Effector memory CD4-positive, alpha-beta T cell (primary cell): ENCODE measurements around the gene NLRP8.

ENCODE experiments used
- DNase-seq, 3 donors: peaks; one replicate each; pipeline ENCODE4 v3.0.0-alpha.2; 2020
- H3K27ac ChIP-seq: 2 replicates; pipeline ENCODE4 v1.7.0; 2013; ENCODE audit warnings: mild to moderate bottlenecking, low read length, moderate library complexity; ENCODE audit not compliant: insufficient read depth, poor library complexity, severe bottlenecking
- H3K27me3 ChIP-seq: replicated peaks from 2 replicates; pipeline ENCODE4 v1.7.0; 2013; ENCODE audit warnings: mild to moderate bottlenecking, low read length; ENCODE audit not compliant: insufficient read depth, control insufficient read depth, poor library complexity, severe bottlenecking
- H3K36me3 ChIP-seq: 2 replicates; pipeline ENCODE4 v1.7.0; 2013; ENCODE audit warnings: mild to moderate bottlenecking, low read length, moderate library complexity; ENCODE audit not compliant: control insufficient read depth, insufficient read depth
- H3K4me1 ChIP-seq: 2 replicates; pipeline ENCODE4 v1.7.0; 2013; ENCODE audit warnings: low read length, mild to moderate bottlenecking; ENCODE audit not compliant: control insufficient read depth, insufficient read depth, poor library complexity, severe bottlenecking
- H3K4me3 ChIP-seq: 2 replicates; pipeline ENCODE4 v1.7.0; 2013; ENCODE audit warnings: low read length, low read depth, mild to moderate bottlenecking; ENCODE audit not compliant: insufficient read depth, poor library complexity, severe bottlenecking
- H3K9me3 ChIP-seq: 2 replicates; pipeline ENCODE4 v1.7.0; 2013; ENCODE audit warnings: mild to moderate bottlenecking, low read length, moderate library complexity; ENCODE audit not compliant: control insufficient read depth

NLRP8 gene

GRCh38 chr19:55959996-55960675 lies 12.5 kb downstream of the NLRP8 start:
- no peak for DNase-seq
- no peaks in the 10 kb centered on the region for H3K9me3 ChIP-seq
- no peak overlapping the region for H3K27ac ChIP-seq
- no peaks in the 10 kb centered on the region for H3K36me3 ChIP-seq
- H3K4me3 ChIP-seq, result no peak overlapping the region
- H3K27me3 ChIP-seq, result no peaks in the 10 kb centered on the region
- H3K4me1 ChIP-seq, result no peaks in the 10 kb centered on the region

GRCh38 chr19:55962186-55962585 lies 14.6 kb downstream of the NLRP8 start:
- no peak for DNase-seq
- Histone ChIP-seq H3K36me3 (no peaks in the 10 kb centered on the region), H3K4me1 (no peaks in the 10 kb centered on the region), H3K27ac (no peak overlapping the region), H3K27me3 (no peaks in the 10 kb centered on the region), H3K9me3 (no peaks in the 10 kb centered on the region), H3K4me3 (no peak overlapping the region)

GRCh38 chr19:55973982-55974381 lies 26.4 kb downstream of the NLRP8 start:
- Histone ChIP-seq H3K4me3 (no peak overlapping the region), H3K9me3 (peaks cover 4% of the 10 kb centered on the region), H3K27me3 (no peaks in the 10 kb centered on the region), H3K4me1 (no peaks in the 10 kb centered on the region), H3K36me3 (no peaks in the 10 kb centered on the region), H3K27ac (no peak overlapping the region)
- no peak for DNase-seq

GRCh38 chr19:55980415-55980814 lies 32.8 kb downstream of the NLRP8 start:
- no peak overlapping the region for H3K27ac ChIP-seq
- no peaks in the 10 kb centered on the region for H3K27me3 ChIP-seq
- H3K4me1 ChIP-seq, result no peaks in the 10 kb centered on the region
- H3K36me3 ChIP-seq, result no peaks in the 10 kb centered on the region
- H3K4me3 ChIP-seq, result no peak overlapping the region
- no peak for DNase-seq
- peaks cover 8% of the 10 kb centered on the region for H3K9me3 ChIP-seq

- Histone ChIP-seq H3K36me3 (no peaks in the 10 kb centered on the region), H3K27me3 (no peaks in the 10 kb centered on the region), H3K27ac (no peak overlapping the region), H3K4me1 (no peaks in the 10 kb centered on the region), H3K4me3 (no peak overlapping the region), H3K9me3 (no peaks in the 10 kb centered on the region)
- DNase-seq, result no peak
These were observed 37.6 kb downstream of the NLRP8 start for GRCh38 chr19:55985254-55985653.

- H3K9me3 ChIP-seq, result no peaks in the 10 kb centered on the region
- H3K27me3 ChIP-seq, result no peaks in the 10 kb centered on the region
- H3K4me1 ChIP-seq, result no peaks in the 10 kb centered on the region
- H3K27ac ChIP-seq, result no peak within 1 kb of the TSS
- no peak for DNase-seq
- no peaks in the 10 kb centered on the region for H3K36me3 ChIP-seq
- H3K4me3 ChIP-seq, result no peak within 1 kb of the TSS
These were observed 38.9 kb downstream of the NLRP8 start, which contains the start of gene NLRP5 for GRCh38 chr19:55986487-55986886. Gene NLRP5, plus strand, starts transcription at chr19:55986775.

- Histone ChIP-seq H3K27me3 (no peaks in the 10 kb centered on the region), H3K4me1 (no peaks in the 10 kb centered on the region), H3K36me3 (no peaks in the 10 kb centered on the region), H3K27ac (no peak overlapping the region), H3K4me3 (no peak overlapping the region), H3K9me3 (no peaks in the 10 kb centered on the region)
- DNase-seq, result no peak
These were observed 43.2 kb downstream of the NLRP8 start for GRCh38 chr19:55990831-55991230.

GRCh38 chr19:55993492-55993891 lies 45.9 kb downstream of the NLRP8 start:
- H3K4me1 ChIP-seq, result no peaks in the 10 kb centered on the region
- no peaks in the 10 kb centered on the region for H3K27me3 ChIP-seq
- DNase-seq, result no peak
- H3K36me3 ChIP-seq, result no peaks in the 10 kb centered on the region
- no peaks in the 10 kb centered on the region for H3K9me3 ChIP-seq
- no peak overlapping the region for H3K27ac ChIP-seq
- no peak overlapping the region for H3K4me3 ChIP-seq

- Histone ChIP-seq H3K9me3 (no peaks in the 10 kb centered on the region), H3K36me3 (no peaks in the 10 kb centered on the region), H3K27ac (no peak overlapping the region), H3K4me3 (no peak overlapping the region), H3K27me3 (no peaks in the 10 kb centered on the region), H3K4me1 (no peaks in the 10 kb centered on the region)
- no peak for DNase-seq
These were observed 67.1 kb downstream of the NLRP8 start for GRCh38 chr19:56014765-56015164.

- H3K4me1 ChIP-seq, result no peaks in the 10 kb centered on the region
- H3K27ac ChIP-seq, result no peak overlapping the region
- no peak overlapping the region for H3K4me3 ChIP-seq
- no peaks in the 10 kb centered on the region for H3K36me3 ChIP-seq
- no peaks in the 10 kb centered on the region for H3K27me3 ChIP-seq
- H3K9me3 ChIP-seq, result no peaks in the 10 kb centered on the region
- no peak for DNase-seq
These were observed 68.1 kb downstream of the NLRP8 start for GRCh38 chr19:56015756-56016155.
